Tibial nerve (tissue), 4 donors: Measurements from ENCODE around the gene MRPL21. TPM values are rescaled to one million over a fixed set of nuclear protein-coding genes. Genes with fewer than 3 reads are reported as not detected.
A peak's percentile ranks its signal among the peaks of the same experiment; 100 is the strongest.
"Not testable (repeated sequence)": the region's sequence is repeated elsewhere in the genome, so short reads cannot be mapped to it uniquely, and the experiment has no call there.

Experiments
- DNase-seq, 2 donors: peaks; one replicate each; pipeline ENCODE4 v3.0.0-alpha.2; 2019; ENCODE audit warnings: low spot score in 2 of 2
- H3K27ac ChIP-seq, 4 donors: fragments of 200-600 bp; sonication (generic) in 3 of 4; one replicate each; pipeline ENCODE4 v1.5.1; 2017 to 2019; ENCODE audit warnings: mild to moderate bottlenecking in 1 of 4
- H3K27me3 ChIP-seq, 2 donors: fragments of 200-600 bp; sonication (generic) in 1 of 2; one replicate each; pipeline versions ENCODE4 v1.5.1 to v1.6.0; 2017 to 2019
- H3K36me3 ChIP-seq, 3 donors: fragments of 200-600 bp; sonication (generic); one replicate each; pipeline ENCODE4 v1.5.1; 2018 to 2019
- H3K4me1 ChIP-seq, 4 donors: fragments of 200-600 bp; sonication (generic) in 3 of 4; one replicate each; pipeline ENCODE4 v1.5.1; 2017 to 2019
- H3K4me3 ChIP-seq, 4 donors: fragments of 200-600 bp; sonication (generic) in 3 of 4; one replicate each; pipeline ENCODE4 v1.5.1; 2017 to 2019; ENCODE audit warnings: mild to moderate bottlenecking in 1 of 4, moderate library complexity in 1 of 4
- H3K9me3 ChIP-seq, 4 donors: fragments of 200-600 bp; sonication (generic) in 3 of 4; one replicate each; pipeline ENCODE4 v1.5.1; 2017 to 2019
- CTCF ChIP-seq, 5 experiments: fragments of 200-600 bp in 3 of 5; fragments of 450-650 bp in 2 of 5; sonication (generic) in 3 of 5; IDR thresholded peaks; one replicate each; pipeline ENCODE4 v1.5.1; 2016 to 2019; ENCODE audit warnings: antibody characterized with exemption in 5 of 5, mild to moderate bottlenecking in 3 of 5, moderate library complexity in 2 of 5
- EP300 ChIP-seq, 2 donors: sonication (generic); formaldehyde crosslinking; IDR thresholded peaks; one replicate each; pipeline ENCODE4 v1.6.1; 2017; ENCODE audit warnings: antibody characterized with exemption in 2 of 2, mild to moderate bottlenecking in 1 of 2
- POLR2A ChIP-seq, 2 donors: fragments of 450-650 bp; IDR thresholded peaks; one replicate each; pipeline ENCODE4 v1.6.1; 2017; ENCODE audit warnings: antibody characterized with exemption in 2 of 2, mild to moderate bottlenecking in 2 of 2, moderate library complexity in 2 of 2
- WGBS, 2 donors: methylation state at CpG; one replicate each; pipeline ENCODE4 v1.1.5; 2018; 5-methylcytosine and 5-hydroxymethylcytosine counted together
- total RNA-seq, 4 donors: library from RNA; depleted of rRNA; stranded (reverse); fragments of >200 nt; gene quantifications; one replicate each; pipeline ENCODE4 v1.1.0, GENCODE V29; 2016

The MRPL21 gene
- total RNA-seq, 4 donors from 2014 or later = 35.9 to 78.0 (median 49.8) TPM

- Histone ChIP-seq H3K36me3 (peaks cover 0 to 4% (median 0%) of the 10 kb centered on the region in 3 donors), H3K4me1 (peaks cover 0 to 18% (median 4%) of the 10 kb centered on the region in 4 donors), H3K4me3 (no peak overlapping the region), H3K27me3 (peaks cover 0 to 12% of the 10 kb centered on the region in 2 donors), H3K9me3 (peaks cover 0 to 4% (median 0%) of the 10 kb centered on the region in 4 donors), H3K27ac (no peak overlapping the region)
- DNase-seq = no peak
- 82 to 87% methylated on average over 8 of the region's 8 CpGs for WGBS, 2 donors
- no peak for TF ChIP-seq CTCF (IDR thresholded peaks at IDR 0.05)
- no peak for TF ChIP-seq EP300 (IDR thresholded peaks at IDR 0.05)
- no peak for TF ChIP-seq POLR2A (IDR thresholded peaks at IDR 0.05)
These were observed 44.5 kb downstream of the MRPL21 start for GRCh38 chr11:68859123-68859522.

GRCh38 chr11:68857037-68857586 is 46.5 kb downstream of the MRPL21 start:
- H3K4me3 ChIP-seq = no peak overlapping the region
- peaks cover 0 to 21% of the 10 kb centered on the region in 2 donors for H3K27me3 ChIP-seq
- H3K9me3 ChIP-seq = no peaks in the 10 kb centered on the region
- no peak for TF ChIP-seq CTCF (IDR thresholded peaks at IDR 0.05)
- no peak for TF ChIP-seq EP300 (IDR thresholded peaks at IDR 0.05)
- no peak for TF ChIP-seq POLR2A (IDR thresholded peaks at IDR 0.05)
- H3K4me1 ChIP-seq = peaks cover 0 to 22% (median 4%) of the 10 kb centered on the region in 4 donors
- H3K27ac ChIP-seq = no peak overlapping the region
- 87 to 88% methylated on average over 8 of the region's 8 CpGs for WGBS, 2 donors
- no peak for DNase-seq
- no peaks in the 10 kb centered on the region for H3K36me3 ChIP-seq

GRCh38 chr11:68856425-68857030 is 47.1 kb downstream of the MRPL21 start:
- H3K36me3 ChIP-seq, H3K4me3 ChIP-seq, H3K27ac ChIP-seq, DNase-seq, H3K9me3 ChIP-seq: not testable (repeated sequence)
- WGBS, 2 donors = 90 to 94% methylated on average over 21 of the region's 21 CpGs
- peaks cover 0 to 22% (median 4%) of the 10 kb centered on the region in 4 donors for H3K4me1 ChIP-seq
- peaks cover 0 to 21% of the 10 kb centered on the region in 2 donors for H3K27me3 ChIP-seq

GRCh38 chr11:68855205-68855981 is 48.2 kb downstream of the MRPL21 start:
- 2 to 6% methylated on average over 43 to 59 of the region's 62 CpGs for WGBS, 2 donors
- DNase-seq = no peak
- Histone ChIP-seq H3K36me3 (no peaks in the 10 kb centered on the region), H3K9me3 (no peaks in the 10 kb centered on the region), H3K4me1 (peaks cover 0 to 22% (median 4%) of the 10 kb centered on the region in 4 donors), H3K27me3 (peaks cover 0 to 21% of the 10 kb centered on the region in 2 donors), H3K27ac (peak overlapping the region in 3 of 4 donors; percentile 47 to 72 (median 60)), H3K4me3 (peak overlapping the region; percentile 26 to 59 (median 44))
- TF ChIP-seq POLR2A (IDR thresholded peaks at IDR 0.05) (no peak), EP300 (IDR thresholded peaks at IDR 0.05) (peak in 1 of 2 donors; percentile 33), CTCF (IDR thresholded peaks at IDR 0.05) (peak in 1 of 5 experiments; percentile 28)

- Histone ChIP-seq H3K4me3 (peak overlapping the region; percentile 26 to 59 (median 44)), H3K9me3 (no peaks in the 10 kb centered on the region), H3K27me3 (peaks cover 0 to 21% of the 10 kb centered on the region in 2 donors), H3K36me3 (no peaks in the 10 kb centered on the region), H3K4me1 (peaks cover 0 to 22% (median 4%) of the 10 kb centered on the region in 4 donors), H3K27ac (no peak overlapping the region)
- no peak for DNase-seq
- TF ChIP-seq POLR2A (IDR thresholded peaks at IDR 0.05) = no peak
- WGBS, 2 donors = 20 to 22% methylated on average over 41 to 42 of the region's 42 CpGs
These were observed 49.2 kb downstream of the MRPL21 start for GRCh38 chr11:68854273-68854958.
